Activated CD4-positive, alpha-beta T cell treated with anti-CD3 and anti-CD28 coated beads for 48 hours (primary cell): ENCODE data around the gene PSMC5.
"Not testable (repeated sequence)": the region's sequence is repeated elsewhere in the genome, so short reads cannot be mapped to it uniquely, and the experiment has no call there.

ENCODE experiments used
- DNase-seq: peaks from one replicate; pipeline ENCODE4 v3.0.0-alpha.2; 2020

PSMC5 gene

GRCh38 chr17:63874061-63874626, 46.9 kb downstream of the PSMC5 start:
- DNase-seq: not testable (repeated sequence)

DNA sequence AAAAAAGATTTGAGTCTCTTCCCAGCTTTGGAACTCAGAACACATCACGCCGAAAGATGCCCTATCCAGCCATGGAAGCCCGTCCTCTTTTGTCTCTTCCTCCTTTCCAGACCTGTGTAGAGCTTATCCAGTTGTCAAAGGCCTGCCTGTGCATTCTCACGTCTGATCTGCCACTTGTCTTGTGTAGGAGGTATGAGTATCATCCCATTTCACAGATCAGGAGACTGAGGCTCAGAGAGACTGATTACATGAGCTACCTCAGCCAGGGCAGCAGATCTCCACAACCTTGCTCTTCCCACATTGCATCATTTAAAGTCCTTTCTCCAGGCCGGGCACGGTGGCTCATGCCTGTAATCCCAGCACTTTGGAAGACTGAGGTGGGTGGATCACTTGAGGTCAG, 47.5 kb downstream of the PSMC5 start:
- not testable (repeated sequence) for DNase-seq

- DNase-seq: not testable (repeated sequence)
Measured at GRCh38 chr17:63878413-63878812, 51.2 kb downstream of the PSMC5 start.

- no peak for DNase-seq
Measured at GRCh38 chr17:63880706-63881105, 53.5 kb downstream of the PSMC5 start.

DNA sequence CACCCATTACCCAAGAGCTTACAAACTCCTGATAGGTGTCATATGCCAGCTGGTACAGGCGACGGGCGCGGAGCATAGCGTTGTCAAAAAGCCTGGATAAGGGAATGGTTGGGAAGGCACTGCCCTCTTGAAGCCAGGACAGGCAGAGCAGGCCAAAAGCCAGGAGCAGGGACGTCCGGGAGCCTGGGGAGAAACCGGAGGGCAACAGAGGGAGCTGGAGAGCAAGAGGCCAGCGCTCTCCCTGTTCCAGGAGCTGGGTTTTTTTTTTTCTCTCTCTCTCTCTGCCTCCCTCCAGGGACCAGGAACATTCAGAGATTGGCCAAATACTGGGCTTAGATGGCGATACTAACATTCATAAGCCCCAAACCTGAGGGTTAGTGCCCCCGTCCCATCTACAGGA, 54.1 kb downstream of the PSMC5 start:
- DNase-seq: not testable (repeated sequence)
